Measurements from ENCODE around the gene GADD45A.

The GADD45A gene

GRCh38 chr1:67690018-67690363 is 5.0 kb downstream of the GADD45A start:
- no peak for DNase-seq

- no peak for DNase-seq
Observed at GRCh38 chr1:67690411-67690810, 5.4 kb downstream of the GADD45A start.

DNA sequence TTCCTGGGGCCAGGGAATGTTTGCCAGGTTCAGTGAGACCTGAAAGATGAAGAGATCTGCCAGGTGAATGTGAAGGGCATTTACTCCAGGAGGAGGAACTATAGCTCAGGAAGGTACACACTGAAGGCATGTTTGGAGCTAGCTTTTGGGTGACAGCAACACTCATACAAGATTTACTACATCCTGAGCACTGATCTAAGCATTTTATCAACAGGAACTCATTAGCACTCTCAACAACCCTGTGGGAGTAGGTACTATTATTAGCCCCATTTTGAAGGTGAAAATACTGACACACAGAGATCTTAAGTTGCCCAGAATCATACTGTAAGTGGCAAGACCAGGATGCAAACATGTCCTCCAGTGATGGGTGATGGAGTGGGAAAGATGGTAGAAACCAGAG is 6.7 kb downstream of the GADD45A start:
- DNase-seq = no peak

GRCh38 chr1:67695963-67696362 is 11.0 kb downstream of the GADD45A start:
- DNase-seq = no peak

DNA sequence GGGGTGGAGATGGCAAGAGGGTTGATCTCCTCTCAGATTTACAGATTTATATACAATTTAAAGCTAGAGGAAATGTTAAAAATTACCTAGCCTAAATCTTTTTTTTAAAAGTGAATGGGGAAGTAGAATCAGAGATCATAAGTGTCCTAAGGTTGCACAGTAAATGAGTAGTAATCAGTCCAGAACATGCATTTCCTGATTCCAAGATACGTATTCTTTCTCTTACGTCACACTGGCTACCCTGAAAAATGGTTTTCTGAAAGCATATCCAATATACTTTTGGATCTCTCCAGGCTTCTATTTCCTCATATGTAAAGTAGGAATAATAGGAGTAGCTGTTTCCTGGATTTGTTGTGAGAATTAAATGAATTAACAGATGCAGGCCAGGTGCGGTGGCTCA is 11.7 kb downstream of the GADD45A start:
- no peak for DNase-seq

DNA sequence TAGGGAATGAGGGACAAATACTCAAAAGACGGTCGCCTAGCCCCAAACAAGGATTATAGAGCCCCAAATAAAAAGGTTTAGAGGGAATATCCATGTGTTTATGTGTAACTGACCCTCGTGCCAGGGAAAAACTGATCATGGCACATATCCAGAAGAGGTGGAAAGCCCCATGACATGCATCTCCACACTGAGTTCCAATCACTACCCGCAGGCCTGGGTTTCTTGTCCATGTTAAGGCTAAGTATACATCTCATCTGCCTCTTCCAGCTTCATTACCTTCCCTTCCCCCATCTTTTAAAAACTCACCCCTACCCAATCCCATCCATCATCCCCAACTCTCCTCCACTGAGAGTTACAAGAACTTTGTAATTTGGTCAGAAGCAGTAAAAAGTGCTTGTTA is 15.2 kb downstream of the GADD45A start:
- DNase-seq = no peak

- DNase-seq = no peak
Observed at GRCh38 chr1:67700692-67701410, 15.8 kb downstream of the GADD45A start.

DNA sequence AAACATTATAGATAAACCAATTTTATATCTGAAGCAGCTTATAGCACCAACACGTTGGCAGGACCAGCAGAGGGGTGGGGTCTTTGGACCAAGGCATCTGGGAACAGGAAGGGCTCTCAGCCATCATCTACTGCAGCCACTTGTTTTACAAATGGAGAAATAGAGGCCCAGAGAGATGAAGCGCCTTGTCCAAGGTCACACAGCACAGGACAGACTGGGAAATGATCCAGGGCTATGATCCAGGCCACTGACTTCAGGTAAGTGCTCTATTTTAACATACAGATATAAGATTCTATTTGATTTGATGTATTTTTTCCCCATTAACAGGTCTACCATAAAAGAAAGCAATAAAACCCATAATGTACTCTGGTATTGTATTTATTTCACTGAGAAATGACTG is 16.9 kb downstream of the GADD45A start:
- no peak for DNase-seq

GRCh38 chr1:67704351-67704750 is 19.4 kb downstream of the GADD45A start:
- DNase-seq = no peak

- DNase-seq = no peak
Observed at GRCh38 chr1:67705735-67706453, 20.9 kb downstream of the GADD45A start.

- no peak for DNase-seq
Observed at GRCh38 chr1:67708606-67709005, 23.6 kb downstream of the GADD45A start.

DNA sequence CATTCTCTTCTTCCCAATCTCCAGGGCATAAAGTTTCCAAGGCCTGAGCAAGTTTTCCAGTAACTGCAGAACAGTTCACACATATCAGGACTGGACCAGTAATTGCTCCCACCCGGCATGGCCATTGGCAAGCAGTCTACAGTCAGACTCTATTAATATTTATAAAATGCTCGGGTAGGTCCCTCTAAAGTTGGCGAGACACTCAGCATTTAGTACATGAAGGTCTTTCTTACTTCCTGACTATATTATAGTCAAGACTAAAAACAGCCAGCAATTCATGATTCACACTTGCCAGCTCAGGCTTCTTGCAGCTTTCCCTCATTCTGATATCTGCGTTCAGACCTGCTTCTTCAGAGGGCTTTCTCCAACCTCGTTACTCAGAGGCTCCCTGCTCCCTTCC is 25.4 kb downstream of the GADD45A start:
- DNase-seq = no peak

DNA sequence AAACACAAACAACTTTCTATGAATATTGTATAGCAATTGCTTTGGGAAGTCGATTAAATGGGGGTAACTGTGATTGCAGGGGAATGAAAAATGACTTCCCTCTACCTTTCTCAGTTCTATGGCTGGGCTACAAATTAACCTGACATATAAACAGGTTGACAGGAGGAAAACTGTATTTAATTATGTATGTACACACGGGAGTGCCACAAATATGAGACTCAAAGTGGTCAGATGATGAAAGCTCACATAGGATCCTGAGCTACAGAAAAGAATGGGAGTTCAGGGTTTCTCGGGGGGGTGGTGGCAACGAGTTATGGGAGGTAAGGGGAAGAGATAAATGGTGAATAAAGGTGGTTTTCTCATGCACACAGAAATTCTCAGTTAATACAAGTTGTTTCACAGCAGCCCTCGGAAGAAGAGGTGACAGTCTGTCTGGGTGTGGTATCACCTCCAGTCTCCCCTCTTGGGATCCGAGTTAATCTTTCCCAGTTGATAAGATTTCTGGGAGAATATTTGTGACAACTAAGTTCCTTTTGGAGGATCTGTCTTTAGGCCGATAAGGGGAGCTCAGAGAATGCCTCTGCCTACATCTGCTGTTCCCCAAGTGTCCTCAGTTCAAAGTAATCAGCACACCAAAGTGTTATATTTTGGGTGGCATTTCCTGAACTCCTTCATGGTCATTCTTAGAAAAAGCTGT is 26.3 kb downstream of the GADD45A start:
- no peak for DNase-seq

DNA sequence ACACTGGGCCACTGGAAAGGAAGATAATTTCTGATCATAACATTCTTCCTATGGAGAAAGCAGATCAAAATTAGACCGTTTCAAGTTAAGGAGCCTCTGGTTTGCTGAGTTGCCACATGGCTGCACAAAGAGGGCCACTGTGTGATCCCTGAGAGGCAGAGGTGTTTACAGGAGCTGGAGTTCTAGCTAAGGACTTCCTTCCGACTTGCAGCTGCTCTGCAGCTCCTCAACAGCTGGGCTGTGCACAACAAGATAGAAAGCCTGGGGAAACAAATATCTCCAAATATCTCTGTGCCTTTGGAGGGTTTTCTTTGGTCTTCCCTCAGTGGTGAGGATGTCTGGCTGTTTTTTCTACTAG is 26.8 kb downstream of the GADD45A start:
- no peak for DNase-seq

DNA sequence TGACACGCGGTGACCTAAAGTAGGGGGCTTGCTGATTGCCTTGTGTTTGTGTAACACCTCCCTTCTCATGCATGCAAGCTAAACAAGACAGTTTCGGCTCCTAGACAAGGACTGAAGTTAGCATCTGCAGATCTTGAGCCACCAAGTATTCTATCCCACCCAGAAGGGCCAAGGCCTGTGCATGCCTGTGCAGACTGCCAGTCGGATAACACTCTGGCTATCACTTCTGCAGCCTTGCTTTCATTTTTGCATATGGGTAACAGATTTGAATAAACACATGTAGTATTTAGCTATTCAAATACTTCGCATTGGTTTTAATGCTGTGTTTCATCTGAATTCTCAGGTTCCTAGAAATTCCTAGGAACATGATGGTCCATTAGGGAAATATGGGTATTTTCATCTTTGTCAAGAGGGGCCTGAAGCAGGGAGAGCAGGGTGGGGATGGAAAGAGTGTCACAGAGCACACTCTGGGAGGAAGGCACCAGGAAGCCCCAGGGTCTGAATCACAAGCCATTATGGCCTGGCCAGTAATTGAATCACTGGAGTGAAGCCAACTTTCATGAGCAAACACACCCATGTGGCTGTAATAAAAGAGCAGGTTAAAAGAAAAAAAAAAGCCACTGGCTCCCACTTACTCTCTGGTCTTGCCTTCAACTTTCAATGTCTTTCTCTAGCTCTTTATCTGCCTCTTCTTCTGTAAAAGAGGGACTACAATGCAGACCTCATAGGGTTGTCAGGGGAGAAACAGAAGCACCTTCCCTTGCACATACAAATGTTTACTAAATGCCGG is 28.3 kb downstream of the GADD45A start:
- no peak for DNase-seq

- no peak for DNase-seq
Observed at GRCh38 chr1:67715819-67716218, 30.8 kb downstream of the GADD45A start.

GRCh38 chr1:67716800-67717199 is 31.8 kb downstream of the GADD45A start:
- DNase-seq = no peak

- DNase-seq = no peak
Observed at GRCh38 chr1:67717876-67718275, 32.9 kb downstream of the GADD45A start.

DNA sequence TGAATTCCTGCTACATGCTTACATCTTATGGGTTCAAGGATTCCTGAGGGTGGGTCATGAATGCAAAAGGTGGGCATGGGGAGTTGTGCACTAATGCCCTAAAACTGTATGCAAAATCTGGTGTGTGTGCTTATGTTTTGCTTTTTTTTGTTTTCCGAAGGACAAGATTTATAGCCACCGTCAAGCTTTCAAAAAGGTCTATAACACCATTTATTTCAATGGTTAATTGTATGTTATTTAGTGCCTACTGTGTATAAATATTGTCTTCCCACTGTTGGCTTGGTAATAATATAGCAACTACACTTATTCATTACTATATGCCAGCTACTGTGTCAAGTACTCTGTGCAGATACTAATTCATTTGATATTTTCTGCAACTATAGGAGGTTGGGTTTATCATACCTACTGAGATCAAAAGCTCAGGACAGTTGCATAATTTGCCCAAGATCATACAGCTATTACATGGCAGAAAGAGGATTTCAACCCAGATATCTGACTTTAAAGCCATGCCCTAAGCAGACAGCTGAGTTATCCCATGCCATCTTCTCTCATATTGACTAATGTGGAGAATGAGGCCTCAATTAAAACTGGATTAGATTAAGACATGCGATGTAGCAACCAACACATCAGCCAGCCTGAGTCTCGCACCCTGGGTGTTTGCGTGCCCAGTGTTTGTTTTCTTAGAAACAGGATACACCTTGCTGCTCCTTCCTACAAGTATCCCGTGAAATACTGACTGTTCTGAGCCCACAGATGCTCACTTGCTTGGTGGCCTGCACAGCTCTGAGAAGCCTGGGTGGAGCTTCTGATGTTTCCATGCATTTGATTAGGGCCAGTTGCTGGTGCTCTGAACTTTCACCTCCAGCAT is 34.6 kb downstream of the GADD45A start:
- DNase-seq = no peak

- no peak for DNase-seq
Observed at GRCh38 chr1:67721112-67721511, 36.1 kb downstream of the GADD45A start.

DNA sequence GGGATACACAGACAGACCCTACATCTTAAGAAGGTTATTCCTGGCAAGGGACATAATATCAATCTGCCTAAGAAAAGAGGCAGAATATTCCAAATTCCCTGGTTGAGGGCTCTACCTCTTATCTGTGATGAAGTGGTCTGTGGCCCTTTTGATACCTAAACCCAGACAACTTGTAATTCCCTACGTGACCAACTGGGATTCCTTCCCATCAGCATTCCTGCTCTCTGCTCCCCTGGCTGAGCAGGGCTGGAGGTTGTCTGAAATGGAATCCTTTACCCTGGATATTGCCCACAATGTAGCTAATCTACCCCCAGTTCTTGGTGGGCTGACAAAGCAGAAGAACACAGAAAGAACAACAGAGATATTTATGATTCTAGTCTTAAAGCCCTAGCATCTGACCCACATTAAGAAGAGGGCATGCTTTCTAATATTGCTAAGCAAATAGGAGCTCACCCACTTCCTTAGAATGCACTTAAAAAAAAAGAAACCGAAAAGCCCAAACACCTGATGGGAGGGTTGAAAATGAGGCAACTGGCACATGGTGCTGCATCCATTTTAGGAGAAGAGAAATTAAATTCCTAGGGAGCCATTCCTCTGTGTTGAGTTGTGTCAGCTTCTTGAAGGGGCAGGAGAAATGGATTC is 36.8 kb downstream of the GADD45A start:
- no peak for DNase-seq

Data from KG1 (cell line).